Ovary (tissue), 9 donors: Measurements from ENCODE around the gene COL23A1. TPM values are rescaled to one million over a fixed set of nuclear protein-coding genes. Genes with fewer than 3 reads are reported as not detected.

ENCODE experiments used
- DNase-seq, 5 donors: peaks; one replicate each; pipeline ENCODE4 v3.0.0-alpha.2; 2019 to 2020
- H3K27ac ChIP-seq, 2 donors: fragments of 200-600 bp; one replicate each; pipeline versions ENCODE4 v1.5.1 to v1.8.0; 2019 to 2022
- H3K27me3 ChIP-seq: fragments of 200-600 bp; one replicate; pipeline ENCODE4 v1.8.0; 2022
- H3K36me3 ChIP-seq: fragments of 200-600 bp; sonication (generic); one replicate; pipeline ENCODE4 v1.5.1; 2019
- H3K4me1 ChIP-seq: one replicate; pipeline ENCODE4 v1.8.1; 2013; ENCODE audit warnings: mild to moderate bottlenecking, moderate library complexity; ENCODE audit not compliant: insufficient read depth
- H3K4me3 ChIP-seq: fragments of 200-600 bp; sonication (generic); one replicate; pipeline ENCODE4 v1.5.1; 2017
- H3K9me3 ChIP-seq, 2 donors: fragments of 200-600 bp in 1 of 2; sonication (generic) in 1 of 2; one replicate each; pipeline versions ENCODE4 v1.5.1 to v1.8.1; 2013 to 2019; ENCODE audit warnings: mild to moderate bottlenecking in 1 of 2, moderate library complexity in 1 of 2
- EP300 ChIP-seq: sonication (generic); formaldehyde crosslinking; IDR thresholded peaks from one replicate; pipeline ENCODE4 v1.6.1; 2017; ENCODE audit warnings: antibody characterized with exemption
- POLR2A ChIP-seq: fragments of 450-650 bp; IDR thresholded peaks from one replicate; pipeline ENCODE4 v1.6.1; 2017; ENCODE audit warnings: antibody characterized with exemption, mild to moderate bottlenecking, moderate library complexity
- whole genome bisulfite sequencing, 3 donors: extraction: QIAGEN DNeasy Blood & Tissue Kit in 1 of 3; methylation state at CpG; one replicate each; pipeline versions ENCODE4 v1.1.5 to v1.1.7; 2013 to 2017; 5-methylcytosine and 5-hydroxymethylcytosine counted together
- intact Hi-C, 4 donors: fragments of 100-400 bp; cut with DNase I; formaldehyde crosslinking; loops; one replicate each; pipeline versions ENCODE4 v1.11.0 to v1.15.1; 2022 to 2023
- polyA plus RNA-seq, 2 donors: library from polyadenylated mRNA; stranded (reverse); fragments of 200-250 nt in 1 of 2; fragments of 350-450 nt in 1 of 2; fragmentation: Illumina TruSeq in 1 of 2; extraction: RNeasy Lipid Tissue Mini Kit (QIAGEN cat#74804) in 1 of 2; gene quantifications; one replicate each; pipeline ENCODE4 v1.2.3, GENCODE V29; 2013 to 2014
- total RNA-seq, 7 donors: library from RNA; depleted of rRNA in 2 of 7; stranded (reverse); fragments of >200 nt in 2 of 7; fragmentation: NEBNext Ultra II Directional in 3 of 7; extraction: Animal tissue kit (Norgen Biotek cat#: 25700) in 3 of 7; gene quantifications; one replicate each; pipeline versions ENCODE4 v1.1.0 to v1.2.4, GENCODE V29; 2016 to 2023
- TF ChIP-seq, protein P1 (sequence below), 3 donors: fragments of 450-650 bp in 2 of 3; fragments of 200-600 bp in 1 of 3; IDR thresholded peaks; one replicate each; pipeline versions ENCODE4 v1.5.1 to v1.8.0; 2016 to 2022; ENCODE audit warnings: antibody characterized with exemption in 3 of 3, mild to moderate bottlenecking in 1 of 3
- donor health status: DM: no; HTN: no; CAD: no; lungs with moderate emphysema.
- donor health status: DM: no; HTN: no; CAD: no.
- donor health status: Bipolar disorder and iron deficiency.
- donor health status: DM: yes; HTN: yes; CAD: no.
- donor health status: DM: no; HTN: no; CAD: no.
- donor health status: DM: yes; HTN: yes; CAD: no.

The COL23A1 gene
- total and polyA plus RNA-seq, 9 donors: 0.13 to 0.92 (median 0.39) TPM; not detected in 1

DNA sequence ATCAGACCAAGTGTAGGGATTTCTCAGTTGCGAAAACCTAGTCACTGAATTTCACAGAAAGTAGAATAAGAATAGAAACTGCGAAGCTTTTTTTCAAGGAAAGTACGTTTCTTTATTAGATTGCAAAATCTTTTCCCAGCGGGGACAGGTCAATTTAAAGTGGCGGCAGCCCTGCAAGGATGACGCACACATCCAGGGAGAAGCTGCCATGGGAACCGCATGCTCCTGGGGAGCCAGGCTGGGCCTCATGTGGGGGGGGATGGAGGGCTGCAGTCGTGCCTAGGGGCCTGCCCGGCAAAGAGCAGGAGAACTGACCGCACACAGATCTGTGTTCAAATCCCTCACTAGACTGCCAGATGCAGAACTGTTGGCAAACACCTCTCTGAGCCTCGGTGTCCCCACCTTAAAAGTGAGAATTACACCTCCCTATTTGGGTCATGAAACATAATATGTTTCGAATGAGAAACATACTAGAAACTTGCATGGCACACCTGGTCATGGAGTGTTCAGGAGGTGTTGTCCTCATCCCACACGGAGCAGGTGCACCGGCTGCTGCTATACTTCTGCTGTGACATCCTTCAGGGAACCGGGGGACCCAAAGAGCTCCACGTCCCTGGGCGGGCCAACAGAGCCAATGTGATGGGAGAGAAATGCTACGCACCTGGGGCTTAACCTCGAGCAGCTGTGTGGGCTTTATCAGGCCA, 229.8 kb downstream of the COL23A1 start:
- no peak overlapping the region for H3K27ac ChIP-seq
- no peaks in the 10 kb centered on the region for H3K36me3 ChIP-seq
- H3K27me3 ChIP-seq: no peaks in the 10 kb centered on the region
- no peak overlapping the region for H3K4me3 ChIP-seq
- H3K4me1 ChIP-seq: no peaks in the 10 kb centered on the region
- no peaks in the 10 kb centered on the region for H3K9me3 ChIP-seq
- no peak for DNase-seq
- TF ChIP-seq POLR2A (no peak), EP300 (no peak)
- intact Hi-C loops: no loop called here
- 74 to 77% (median 76%) methylated on average over 19 of the region's 19 CpGs for WGBS, 3 donors

DNA sequence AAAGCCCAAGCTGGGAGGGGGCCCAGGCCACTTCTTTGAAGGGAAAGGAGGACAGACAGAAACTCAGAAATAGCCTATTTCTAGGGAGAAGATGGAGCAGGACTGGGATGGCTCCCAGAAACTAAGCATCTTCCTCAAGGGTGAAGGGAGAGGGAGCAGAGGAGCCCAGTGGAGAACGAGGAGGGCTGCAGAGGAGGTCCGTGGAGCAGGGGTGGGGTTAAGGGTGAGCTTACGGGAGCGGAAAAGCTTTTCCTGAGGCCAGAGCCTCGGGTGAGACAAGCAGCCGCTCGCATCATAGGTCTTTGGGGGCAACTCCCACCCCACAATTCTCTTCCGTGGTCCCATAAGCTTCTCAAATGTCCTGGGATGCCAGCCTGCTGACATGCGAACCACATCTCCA, 230.5 kb downstream of the COL23A1 start:
- no peak overlapping the region for H3K27ac ChIP-seq
- H3K27me3 ChIP-seq: no peaks in the 10 kb centered on the region
- no peaks in the 10 kb centered on the region for H3K36me3 ChIP-seq
- H3K4me3 ChIP-seq: no peak overlapping the region
- DNase-seq: no peak
- 58 to 66% (median 59%) methylated on average over 9 of the region's 9 CpGs for WGBS, 3 donors
- TF ChIP-seq, protein P1, sequence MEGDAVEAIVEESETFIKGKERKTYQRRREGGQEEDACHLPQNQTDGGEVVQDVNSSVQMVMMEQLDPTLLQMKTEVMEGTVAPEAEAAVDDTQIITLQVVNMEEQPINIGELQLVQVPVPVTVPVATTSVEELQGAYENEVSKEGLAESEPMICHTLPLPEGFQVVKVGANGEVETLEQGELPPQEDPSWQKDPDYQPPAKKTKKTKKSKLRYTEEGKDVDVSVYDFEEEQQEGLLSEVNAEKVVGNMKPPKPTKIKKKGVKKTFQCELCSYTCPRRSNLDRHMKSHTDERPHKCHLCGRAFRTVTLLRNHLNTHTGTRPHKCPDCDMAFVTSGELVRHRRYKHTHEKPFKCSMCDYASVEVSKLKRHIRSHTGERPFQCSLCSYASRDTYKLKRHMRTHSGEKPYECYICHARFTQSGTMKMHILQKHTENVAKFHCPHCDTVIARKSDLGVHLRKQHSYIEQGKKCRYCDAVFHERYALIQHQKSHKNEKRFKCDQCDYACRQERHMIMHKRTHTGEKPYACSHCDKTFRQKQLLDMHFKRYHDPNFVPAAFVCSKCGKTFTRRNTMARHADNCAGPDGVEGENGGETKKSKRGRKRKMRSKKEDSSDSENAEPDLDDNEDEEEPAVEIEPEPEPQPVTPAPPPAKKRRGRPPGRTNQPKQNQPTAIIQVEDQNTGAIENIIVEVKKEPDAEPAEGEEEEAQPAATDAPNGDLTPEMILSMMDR (IDR thresholded peaks at IDR 0.05): no peak
- no peak for TF ChIP-seq EP300
- TF ChIP-seq POLR2A: no peak
- intact Hi-C loops: no loop called here
- H3K4me1 ChIP-seq: no peaks in the 10 kb centered on the region
- no peaks in the 10 kb centered on the region for H3K9me3 ChIP-seq

DNA sequence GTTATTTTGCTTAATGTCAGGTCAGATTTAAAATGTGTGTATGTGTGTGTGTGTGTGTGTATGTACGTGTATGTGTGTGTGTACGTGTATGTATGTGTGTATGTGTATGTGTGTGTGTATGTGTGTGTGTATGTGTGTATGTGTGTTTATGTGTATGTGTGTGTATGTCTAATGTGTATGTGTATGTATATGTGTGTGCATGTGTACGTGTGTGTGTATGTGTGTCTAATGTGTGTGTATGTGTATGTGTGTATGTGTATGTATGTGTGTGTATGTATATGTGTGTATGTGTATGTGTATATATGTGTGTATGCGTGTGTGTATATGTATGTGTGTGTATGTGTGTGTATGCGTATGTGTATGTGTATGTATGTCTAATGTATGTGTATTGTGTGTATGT, 232.5 kb downstream of the COL23A1 start:
- 63 to 74% (median 67%) methylated on average over 5 of the region's 5 CpGs for WGBS, 3 donors
- TF ChIP-seq, protein P1 (IDR thresholded peaks at IDR 0.05): no peak
- no peak for TF ChIP-seq POLR2A
- no peak for TF ChIP-seq EP300

DNA sequence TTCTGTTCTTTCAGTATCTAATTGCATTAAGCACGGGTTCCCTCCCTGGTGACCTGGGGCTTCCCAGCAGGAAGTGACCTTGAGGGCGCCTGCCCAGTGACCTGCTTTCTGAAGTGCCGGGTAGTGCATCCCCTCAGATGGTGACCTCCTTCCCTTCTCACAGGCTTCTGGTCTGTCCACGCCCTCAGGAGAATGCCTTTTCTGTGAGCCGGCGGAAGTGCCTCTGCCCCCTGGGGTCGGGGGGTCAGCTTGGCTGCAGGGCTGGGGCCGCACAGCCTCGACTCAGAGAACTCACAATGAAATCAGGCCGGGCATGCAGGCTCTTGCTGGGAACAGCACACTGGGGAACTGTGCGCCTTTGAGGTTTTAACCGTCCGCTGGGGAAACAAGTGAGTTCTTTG, 233.1 kb downstream of the COL23A1 start:
- WGBS, 3 donors: 28 to 37% (median 32%) methylated on average over 13 of the region's 13 CpGs
- Histone ChIP-seq H3K27me3 (no peaks in the 10 kb centered on the region), H3K36me3 (no peaks in the 10 kb centered on the region), H3K4me3 (no peak overlapping the region), H3K4me1 (no peaks in the 10 kb centered on the region), H3K27ac (no peak overlapping the region), H3K9me3 (no peaks in the 10 kb centered on the region)
- intact Hi-C loops: no loop called here
- TF ChIP-seq, protein P1 (IDR thresholded peaks at IDR 0.05): no peak
- no peak for TF ChIP-seq EP300
- TF ChIP-seq POLR2A: no peak
- peak in 2 of 5 donors; percentile 30 to 46 for DNase-seq

More for the DNA sequence above, 232.5 kb downstream of the COL23A1 start:
- intact Hi-C loops: no loop called here
- Histone ChIP-seq H3K9me3 (no peaks in the 10 kb centered on the region), H3K27me3 (no peaks in the 10 kb centered on the region), H3K27ac (no peak overlapping the region), H3K4me3 (no peak overlapping the region), H3K36me3 (no peaks in the 10 kb centered on the region), H3K4me1 (no peaks in the 10 kb centered on the region)
- DNase-seq: no peak

DNA sequence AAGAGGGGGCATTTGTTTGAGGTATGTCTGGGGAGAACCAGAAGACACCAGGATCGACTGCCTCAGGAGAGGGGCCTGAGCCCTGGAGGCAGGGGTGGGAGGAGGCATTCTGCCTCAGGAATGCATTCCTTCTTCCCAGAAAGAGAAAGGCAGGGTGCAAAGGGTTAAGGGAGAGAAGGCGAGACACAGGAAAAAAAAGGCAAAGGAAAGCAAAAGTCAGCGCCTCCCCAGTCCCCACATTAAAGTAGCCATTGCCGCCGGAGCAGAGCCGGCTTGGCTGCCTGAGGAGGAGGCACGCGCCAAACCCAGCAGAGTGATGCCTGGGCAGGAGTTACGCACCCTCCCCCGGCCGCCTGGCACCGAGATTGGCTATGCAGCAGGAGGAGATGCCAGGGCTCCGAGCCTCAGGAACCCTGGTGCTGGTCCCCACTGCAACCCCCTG, 233.7 kb downstream of the COL23A1 start:
- Histone ChIP-seq H3K36me3 (no peaks in the 10 kb centered on the region), H3K27me3 (no peaks in the 10 kb centered on the region), H3K27ac (no peak overlapping the region), H3K4me3 (no peak overlapping the region), H3K4me1 (no peaks in the 10 kb centered on the region), H3K9me3 (no peaks in the 10 kb centered on the region)
- TF ChIP-seq, protein P1 (IDR thresholded peaks at IDR 0.05): no peak
- TF ChIP-seq POLR2A (no peak), EP300 (no peak)
- no peak for DNase-seq
- intact Hi-C loops: no loop called here
- 0 to 1% (median 1%) methylated on average over 13 of the region's 13 CpGs for WGBS, 3 donors
